Measurements from ENCODE around the gene ABCD3.
"Not testable (repeated sequence)": the region's sequence is repeated elsewhere in the genome, so short reads cannot be mapped to it uniquely, and the experiment has no call there.

The ABCD3 gene

DNA sequence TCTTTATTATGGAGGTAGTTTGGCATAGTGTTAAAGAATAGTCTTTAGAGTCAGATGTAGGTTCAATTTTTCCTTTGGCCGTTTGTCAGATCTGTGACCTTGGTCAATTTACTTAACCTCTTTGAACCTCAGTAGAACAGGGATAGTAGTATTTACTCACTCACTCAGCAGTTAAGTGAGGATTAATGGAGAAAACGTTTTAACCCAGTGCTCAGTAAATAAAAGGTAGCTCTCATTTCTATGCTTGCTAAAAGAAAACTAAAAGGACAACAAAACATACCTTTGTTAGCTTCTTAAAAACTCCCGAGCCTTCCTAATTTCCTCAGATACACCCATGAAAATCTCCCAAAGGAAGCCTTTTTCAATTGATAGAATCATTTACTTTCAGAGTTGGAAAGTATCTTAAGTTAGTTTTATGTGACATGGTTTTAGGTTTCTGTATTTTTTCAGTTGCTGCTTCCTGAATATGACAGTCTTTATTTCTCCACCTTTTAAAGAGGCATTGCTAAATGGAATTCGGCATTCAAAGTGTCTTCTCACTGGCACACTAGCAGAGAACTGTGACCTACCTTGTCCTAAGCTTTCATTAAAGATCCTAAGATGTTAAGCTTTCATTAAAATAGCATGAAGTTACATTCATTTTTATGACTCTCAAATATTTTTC lies 7.8 kb downstream of the ABCD3 start:
- TF ChIP-seq, protein P1, sequence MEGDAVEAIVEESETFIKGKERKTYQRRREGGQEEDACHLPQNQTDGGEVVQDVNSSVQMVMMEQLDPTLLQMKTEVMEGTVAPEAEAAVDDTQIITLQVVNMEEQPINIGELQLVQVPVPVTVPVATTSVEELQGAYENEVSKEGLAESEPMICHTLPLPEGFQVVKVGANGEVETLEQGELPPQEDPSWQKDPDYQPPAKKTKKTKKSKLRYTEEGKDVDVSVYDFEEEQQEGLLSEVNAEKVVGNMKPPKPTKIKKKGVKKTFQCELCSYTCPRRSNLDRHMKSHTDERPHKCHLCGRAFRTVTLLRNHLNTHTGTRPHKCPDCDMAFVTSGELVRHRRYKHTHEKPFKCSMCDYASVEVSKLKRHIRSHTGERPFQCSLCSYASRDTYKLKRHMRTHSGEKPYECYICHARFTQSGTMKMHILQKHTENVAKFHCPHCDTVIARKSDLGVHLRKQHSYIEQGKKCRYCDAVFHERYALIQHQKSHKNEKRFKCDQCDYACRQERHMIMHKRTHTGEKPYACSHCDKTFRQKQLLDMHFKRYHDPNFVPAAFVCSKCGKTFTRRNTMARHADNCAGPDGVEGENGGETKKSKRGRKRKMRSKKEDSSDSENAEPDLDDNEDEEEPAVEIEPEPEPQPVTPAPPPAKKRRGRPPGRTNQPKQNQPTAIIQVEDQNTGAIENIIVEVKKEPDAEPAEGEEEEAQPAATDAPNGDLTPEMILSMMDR (IDR thresholded peaks at IDR 0.05; ENCODE audit: extremely low read depth, insufficient read depth, missing control alignments), result no peak
- DNase-seq (ENCODE audit: low spot score), result no peak
- in situ Hi-C loops (cut with MboI; ENCODE audit: low pct_unique_long_range_greater_than_20kb, low sequenced_read_pairs, unreplicated experiment), result no loop called here

- DNase-seq (ENCODE audit: low spot score); in situ Hi-C loops (cut with MboI; ENCODE audit: low pct_unique_long_range_greater_than_20kb, low sequenced_read_pairs, unreplicated experiment): not testable (repeated sequence)
Observed at GRCh38 chr1:94426485-94426870, 8.3 kb downstream of the ABCD3 start.

- no peak for DNase-seq (ENCODE audit: low spot score)
- in situ Hi-C loops (cut with MboI; ENCODE audit: low pct_unique_long_range_greater_than_20kb, low sequenced_read_pairs, unreplicated experiment), result no loop called here
- TF ChIP-seq, protein P1 (IDR thresholded peaks at IDR 0.05; ENCODE audit: extremely low read depth, insufficient read depth, missing control alignments), result no peak
Observed at GRCh38 chr1:94428441-94428840, 10.3 kb downstream of the ABCD3 start.

GRCh38 chr1:94428927-94429528 lies 10.8 kb downstream of the ABCD3 start:
- DNase-seq (ENCODE audit: low spot score); in situ Hi-C loops (cut with MboI; ENCODE audit: low pct_unique_long_range_greater_than_20kb, low sequenced_read_pairs, unreplicated experiment): not testable (repeated sequence)

DNA sequence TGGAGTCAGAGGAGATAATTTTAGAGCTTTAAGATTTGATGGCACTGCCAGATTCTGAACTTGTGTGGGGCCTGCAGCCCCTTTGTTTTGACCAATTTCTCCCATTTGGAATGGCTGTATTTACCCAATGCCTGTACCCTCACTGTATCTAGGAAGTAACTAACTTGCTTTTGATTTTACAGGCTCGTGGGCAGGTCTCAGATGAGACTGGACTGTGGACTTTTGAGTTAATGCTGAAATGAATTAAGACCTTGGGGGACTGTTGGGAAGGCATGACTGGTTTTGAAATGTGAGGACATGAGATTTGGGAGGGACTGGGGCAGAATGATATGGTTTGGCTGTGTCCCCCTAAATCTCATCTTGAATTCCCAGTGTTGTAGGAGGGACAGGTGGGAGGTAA lies 11.9 kb downstream of the ABCD3 start:
- in situ Hi-C loops (cut with MboI; ENCODE audit: low pct_unique_long_range_greater_than_20kb, low sequenced_read_pairs, unreplicated experiment); DNase-seq (ENCODE audit: low spot score): not testable (repeated sequence)

- TF ChIP-seq, protein P1 (IDR thresholded peaks at IDR 0.05; ENCODE audit: extremely low read depth, insufficient read depth, missing control alignments), result no peak
- in situ Hi-C loops (cut with MboI; ENCODE audit: low pct_unique_long_range_greater_than_20kb, low sequenced_read_pairs, unreplicated experiment), result no loop called here
- DNase-seq (ENCODE audit: low spot score), result no peak
Observed at GRCh38 chr1:94433866-94434265, 15.7 kb downstream of the ABCD3 start.

- TF ChIP-seq, protein P1 (IDR thresholded peaks at IDR 0.05; ENCODE audit: extremely low read depth, insufficient read depth, missing control alignments), result no peak
- in situ Hi-C loops (cut with MboI; ENCODE audit: low pct_unique_long_range_greater_than_20kb, low sequenced_read_pairs, unreplicated experiment), result no loop called here
- DNase-seq (ENCODE audit: low spot score), result no peak
Observed at GRCh38 chr1:94434365-94435045, 16.3 kb downstream of the ABCD3 start.

DNA sequence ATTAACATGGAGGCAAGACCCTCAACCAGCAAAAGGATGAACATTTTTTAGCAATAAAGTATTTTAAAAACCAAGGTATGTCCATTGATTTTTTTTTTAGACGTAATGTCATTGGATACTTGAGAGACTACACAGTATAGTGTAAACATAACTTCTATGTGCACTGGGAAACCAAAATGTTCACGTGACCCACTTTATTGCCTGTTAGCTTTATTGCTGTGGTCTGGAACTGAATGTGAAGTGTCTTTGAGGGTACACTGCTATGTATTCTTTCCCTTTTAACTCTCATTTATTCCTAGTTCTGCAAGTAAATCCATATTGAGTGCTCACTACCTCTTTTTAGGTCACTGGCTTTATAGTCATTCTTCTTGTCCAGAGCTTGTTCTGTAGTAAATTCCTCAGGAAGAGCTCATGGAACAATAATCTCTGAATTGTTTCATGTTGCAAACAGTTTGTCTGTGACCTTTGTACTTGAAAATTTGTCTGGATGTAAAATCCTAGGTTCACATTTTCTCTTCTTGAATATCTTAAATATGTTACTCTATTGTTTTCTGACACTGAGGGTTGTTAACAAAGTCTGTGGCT lies 20.6 kb downstream of the ABCD3 start:
- in situ Hi-C loops (cut with MboI; ENCODE audit: low pct_unique_long_range_greater_than_20kb, low sequenced_read_pairs, unreplicated experiment), result no loop called here
- no peak for DNase-seq (ENCODE audit: low spot score)
- TF ChIP-seq, protein P1 (IDR thresholded peaks at IDR 0.05; ENCODE audit: extremely low read depth, insufficient read depth, missing control alignments), result no peak
